Midbrain (tissue), 1 donor: ENCODE data around the gene POLN.
"Not testable (repeated sequence)": the region's sequence is repeated elsewhere in the genome, so short reads cannot be mapped to it uniquely, and the experiment has no call there.

Source experiments
- DNase-seq: peaks from one replicate; lab custom pipeline; 2025; lab: John Stamatoyannopoulos, UW

Gene POLN

DNA sequence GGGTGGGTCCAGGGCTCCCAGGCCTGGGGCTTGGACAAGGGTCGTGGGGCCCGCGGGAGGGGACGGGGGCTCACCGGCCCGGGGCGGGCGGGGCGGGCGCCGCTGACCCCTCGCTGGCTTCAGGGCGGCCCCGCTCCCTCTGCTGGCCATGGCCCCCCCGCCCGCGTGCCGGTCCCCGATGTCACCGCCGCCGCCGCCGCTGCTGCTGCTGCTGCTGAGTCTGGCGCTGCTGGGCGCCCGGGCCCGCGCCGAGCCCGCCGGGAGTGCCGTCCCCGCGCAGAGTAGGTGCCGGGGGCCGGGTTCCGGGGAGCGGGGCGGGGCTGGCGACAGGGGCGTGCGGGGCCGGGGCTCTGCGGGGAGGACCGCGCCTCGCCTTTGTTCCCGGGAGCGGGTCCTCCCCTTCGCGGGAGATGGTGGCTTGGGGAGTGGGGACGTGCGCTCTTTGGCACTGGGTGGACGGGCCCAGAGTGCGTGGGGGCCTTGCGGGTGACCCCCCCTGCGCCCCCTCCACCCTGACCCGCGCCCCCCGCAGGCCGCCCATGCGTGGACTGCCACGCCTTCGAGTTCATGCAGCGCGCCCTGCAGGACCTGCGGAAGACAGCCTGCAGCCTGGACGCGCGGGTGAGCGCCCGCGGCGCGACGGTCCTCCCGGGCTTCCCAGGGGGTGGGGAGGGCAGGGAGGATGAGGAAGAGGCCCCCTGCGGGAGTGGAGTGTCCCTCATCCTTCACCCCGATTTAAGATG is 199.5 kb downstream of the POLN start:
- peak; percentile 30 for DNase-seq

GRCh38 chr4:2041239-2042130 is 200.4 kb downstream of the POLN start:
- peak; percentile 77 for DNase-seq

DNA sequence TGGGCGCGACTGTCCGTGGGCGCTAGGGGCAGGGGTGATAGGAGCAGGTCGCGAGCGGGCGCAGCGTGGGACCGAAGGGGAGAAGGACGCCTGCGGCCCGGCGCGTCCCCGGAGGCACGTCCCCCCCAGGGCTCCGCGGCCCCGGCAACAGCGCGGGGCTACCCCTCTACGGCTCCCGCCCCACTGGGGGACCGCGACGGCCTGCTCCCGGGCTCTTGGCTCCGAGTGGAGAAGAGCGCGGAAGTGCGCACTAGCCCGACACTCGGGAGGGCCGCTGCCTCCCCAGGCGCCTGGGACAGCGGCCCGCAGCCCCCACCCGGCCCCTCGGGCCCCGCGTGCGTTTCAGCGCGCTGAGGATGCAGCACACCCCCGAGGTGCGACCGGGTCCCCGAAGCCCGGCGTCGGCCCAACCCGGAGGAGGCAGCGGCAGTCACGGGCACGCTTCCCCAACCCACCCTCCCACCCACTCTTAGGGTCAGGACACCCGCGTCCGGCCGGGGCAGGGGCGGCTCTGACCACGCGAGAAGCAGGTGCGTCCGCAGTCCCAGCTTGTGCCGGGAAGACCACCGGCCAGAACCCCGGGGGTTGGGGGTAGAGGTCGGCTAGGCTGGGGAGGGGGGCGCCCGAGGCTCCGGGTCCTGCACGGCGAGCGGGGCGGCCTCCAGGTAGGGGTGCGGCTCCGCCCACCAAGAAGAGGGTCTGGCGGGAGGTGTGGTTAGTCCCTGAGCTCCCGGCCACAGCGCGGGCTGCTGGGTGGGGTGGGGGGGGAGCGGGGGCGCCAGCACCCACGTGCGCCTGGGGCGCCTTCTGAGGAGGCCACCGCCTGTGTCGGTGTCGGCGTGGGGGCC is 201.3 kb downstream of the POLN start:
- no peak for DNase-seq

DNA sequence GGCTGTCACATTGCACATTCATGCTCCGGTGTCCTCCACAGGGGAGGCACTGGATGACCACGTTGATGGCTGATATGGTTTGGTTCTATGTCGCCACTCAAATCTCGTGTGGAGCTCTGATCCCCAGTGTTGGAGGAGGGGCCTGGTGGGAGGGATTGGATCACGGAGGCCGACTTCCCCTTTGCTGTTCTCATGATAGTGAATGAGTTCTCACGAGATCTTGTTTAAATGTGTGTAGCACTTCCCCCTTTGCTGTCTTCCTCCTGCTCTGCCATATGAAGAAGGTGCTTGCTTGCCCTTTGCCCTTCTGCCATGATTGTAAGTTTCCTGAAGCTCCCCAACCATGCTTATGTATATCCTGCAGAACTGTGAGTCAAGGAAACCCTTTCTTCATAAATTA is 205.1 kb downstream of the POLN start:
- DNase-seq: no peak

GRCh38 chr4:2036327-2036726 is 205.6 kb downstream of the POLN start:
- no peak for DNase-seq

- not testable (repeated sequence) for DNase-seq
Observed at GRCh38 chr4:2031161-2031560, 210.8 kb downstream of the POLN start.

DNA sequence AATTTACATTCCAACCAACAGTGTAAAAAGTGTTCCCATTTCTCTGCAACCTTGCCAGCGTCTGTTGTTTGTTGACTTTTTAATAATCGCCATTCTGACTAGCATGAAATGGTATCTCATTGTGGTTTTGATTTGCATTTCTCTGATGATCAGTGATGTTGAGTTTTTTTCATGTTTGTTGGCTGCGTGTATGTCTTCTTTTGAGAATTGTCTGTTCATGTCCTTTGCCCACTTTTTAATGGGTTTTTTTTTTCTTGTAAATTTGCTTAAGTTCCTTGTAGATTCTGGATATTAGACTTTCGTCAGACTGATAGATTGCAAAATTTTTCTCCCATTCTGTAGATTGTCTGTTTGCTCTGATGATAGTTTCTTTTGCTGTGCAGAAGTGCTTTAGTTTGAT is 214.8 kb downstream of the POLN start:
- not testable (repeated sequence) for DNase-seq

GRCh38 chr4:2025817-2026216 is 216.1 kb downstream of the POLN start:
- no peak for DNase-seq

DNA sequence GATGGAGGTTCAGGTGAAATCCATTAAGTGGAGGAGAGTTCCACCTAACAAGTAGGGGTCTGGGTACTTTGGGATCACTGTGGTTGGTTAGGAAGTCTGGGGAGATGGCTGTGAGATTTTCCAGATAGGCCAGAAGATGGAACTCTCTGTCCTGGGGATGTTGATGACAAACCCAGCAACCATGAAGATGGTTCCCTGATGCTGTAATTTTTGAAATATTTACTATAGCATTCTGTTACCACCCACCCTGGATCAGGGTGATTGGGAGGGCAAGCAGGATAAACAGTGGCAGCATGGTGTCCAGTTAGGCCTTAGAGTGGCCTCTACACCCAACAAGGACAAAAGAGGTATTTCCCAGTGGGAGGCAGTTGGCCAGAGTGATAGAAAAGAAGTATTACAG is 217.2 kb downstream of the POLN start:
- no peak for DNase-seq
